HepG2 (cell line): ENCODE data around the gene TMED5. TPM values are rescaled to one million over a fixed set of nuclear protein-coding genes. Genes with fewer than 3 reads are reported as not detected.
A peak's percentile ranks its signal among the peaks of the same experiment; 100 is the strongest.

Experiments used
- ATF3 ChIP-seq: sonication (generic); formaldehyde crosslinking; IDR thresholded peaks from 2 replicates; pipeline ENCODE4 v1.4.0; 2020; ENCODE audit warnings: missing genetic modification reagents
- GTF2F1 ChIP-seq: fragments of 150-350 bp; IDR thresholded peaks from 2 replicates; pipeline ENCODE4 v1.6.1; 2014; ENCODE audit warnings: low read length
- HCFC1 ChIP-seq: fragments of 150-350 bp; IDR thresholded peaks from 2 replicates; pipeline ENCODE4 v1.6.1; 2014; ENCODE audit warnings: low read depth, low read length
- ISL2 ChIP-seq: sonication (generic); formaldehyde crosslinking; IDR thresholded peaks from 2 replicates; pipeline ENCODE4 v1.5.0; 2020; ENCODE audit warnings: missing genetic modification reagents
- KDM5B ChIP-seq: sonication (generic); formaldehyde crosslinking; IDR thresholded peaks from 2 replicates; pipeline ENCODE4 v1.4.0; 2020; ENCODE audit warnings: missing genetic modification reagents, mild to moderate bottlenecking, borderline replicate concordance
- KLF6 ChIP-seq: IDR thresholded peaks from 2 replicates; pipeline ENCODE4 v1.8.0; 2016; ENCODE audit warnings: missing biosample characterization, missing genetic modification reagents
- MAFK ChIP-seq, 2 experiments: IDR thresholded peaks in 1 of 2; conservative IDR thresholded peaks in 1 of 2; 2 replicates each; pipeline ENCODE4 v1.6.1; 2011; ENCODE audit warnings: improper control_type of control experiment in 2 of 2, low read length in 2 of 2
- MYPOP ChIP-seq: sonication (generic); formaldehyde crosslinking; IDR thresholded peaks from 2 replicates; pipeline ENCODE4 v1.8.1; 2023; ENCODE audit warnings: mild to moderate bottlenecking, moderate library complexity, missing genetic modification reagents
- SNAI1 ChIP-seq: sonication (generic); formaldehyde crosslinking; IDR thresholded peaks from 2 replicates; pipeline ENCODE4 v1.5.0; 2020; ENCODE audit warnings: mild to moderate bottlenecking, missing genetic modification reagents, borderline replicate concordance
- STAT6 ChIP-seq: sonication (generic); formaldehyde crosslinking; IDR thresholded peaks from 2 replicates; pipeline ENCODE4 v1.4.0; 2020; ENCODE audit warnings: missing genetic modification reagents, mild to moderate bottlenecking, borderline replicate concordance
- ZBTB7B ChIP-seq: sonication (generic); formaldehyde crosslinking; IDR thresholded peaks from 2 replicates; pipeline ENCODE4 v1.4.0; 2020; ENCODE audit warnings: missing genetic modification reagents
- ZNF232 ChIP-seq: sonication (generic); formaldehyde crosslinking; IDR thresholded peaks from 2 replicates; pipeline ENCODE4 v1.4.0; 2020; ENCODE audit warnings: missing genetic modification reagents, borderline replicate concordance
- ZNF318 ChIP-seq: sonication (generic); formaldehyde crosslinking; IDR thresholded peaks from 2 replicates; pipeline ENCODE4 v1.4.0; 2020; ENCODE audit warnings: mild to moderate bottlenecking, missing genetic modification reagents
- ZNF34 ChIP-seq: sonication (generic); formaldehyde crosslinking; IDR thresholded peaks from 2 replicates; pipeline ENCODE4 v1.4.0; 2020; ENCODE audit warnings: mild to moderate bottlenecking, missing genetic modification reagents, borderline replicate concordance
- ZNF691 ChIP-seq: sonication (generic); formaldehyde crosslinking; IDR thresholded peaks from 2 replicates; pipeline ENCODE4 v1.4.0; 2020; ENCODE audit warnings: missing genetic modification reagents, low read depth, mild to moderate bottlenecking, borderline replicate concordance
- polyA plus RNA-seq, 8 experiments: library from polyadenylated mRNA; depleted of rRNA in 3 of 8; stranded (reverse) in 7 of 8; unstranded in 1 of 8; fragments of >200 nt; fragmentation: Illumina TruSeq in 4 of 8; extraction: Trizol in 4 of 8; gene quantifications; 2 replicates each; pipeline versions ENCODE4 v1.2.1 to v1.2.3, GENCODE V29; 2011 to 2016; ENCODE audit warnings: low read depth in 4 of 8, missing spikeins in 1 of 8, mixed read lengths in 1 of 8; ENCODE audit not compliant: insufficient read depth in 1 of 8
- total RNA-seq, 5 experiments: library from RNA; depleted of rRNA; stranded (reverse); fragments of >200 nt; fragmentation: Illumina TruSeq; extraction: Trizol; gene quantifications; 2 replicates each; pipeline ENCODE4 v1.2.3, GENCODE V29; 2016; ENCODE audit warnings: low read depth in 1 of 5

The TMED5 gene
- total and polyA plus RNA-seq, 2 of the 13 experiments (the other 11 are each of a cell fraction or from before 2014, with no cell fraction given): 58.1 to 99.0 TPM

- TF ChIP-seq ZBTB7B (CRISPR knock-in tag) (peak; percentile 22), ZNF691 (no peak; the same call in 1 of the 2 replicates), ATF3 (CRISPR knock-in tag) (no peak), GTF2F1 (no peak), KLF6 (CRISPR knock-in tag) (peak; percentile 71; the same call in 1 of the 2 replicates), HCFC1 (peak; percentile 90), ISL2 (CRISPR knock-in tag) (peak; percentile 68), ZNF318 (CRISPR knock-in tag) (peak; percentile 51; the same call in 1 of the 2 replicates), STAT6 (CRISPR knock-in tag) (peak; percentile 83; the same call in 1 of the 2 replicates), ZNF34 (CRISPR knock-in tag) (no peak), MAFK (conservative IDR thresholded peaks at IDR 0.05 in 1 of 2, IDR thresholded peaks at IDR 0.05 in 1 of 2; ENCODE audit: low read length in 2 of 2) (no peak), SNAI1 (CRISPR knock-in tag) (peak; percentile 98), ZNF232 (CRISPR knock-in tag) (0 out of 2 replicates have a peak, but pooled peaks have one; percentile 42), KDM5B (CRISPR knock-in tag) (peak; percentile 89), MYPOP (peak; percentile 85)
Observed at GRCh38 chr1:93179886-93180722, at the start of gene TMED5 (continued).
